Measurements from ENCODE around the gene COL9A1. TPM values are rescaled to one million over a fixed set of nuclear protein-coding genes. Genes with fewer than 3 reads are reported as not detected.

COL9A1 gene
- polyA plus RNA-seq, 2 of the 4 experiments (the other 2 are of a cell fraction) = 0.03 TPM; not detected in 1

- Histone ChIP-seq H3K27ac (no peak overlapping the region), H3K4me2 (no peak overlapping the region), H3K4me3 (no peak overlapping the region), H3K9me3 (no peaks in the 10 kb centered on the region), H3K4me1 (no peaks in the 10 kb centered on the region)
- 47% methylated on average over 2 of the region's 2 CpGs for WGBS (ENCODE audit: missing lambda C conversion rate)
- ATAC-seq (no peak), DNase-seq (ENCODE audit: low read depth in 1 of 2, low spot score in 1 of 2) (no peak), FAIRE-seq (no peak)
- ChIA-PET POLR2A (interaction anchor here (1.2 kb wide), 1 partner anchor 10 kb away, joined by 4 read pairs; no protein-coding TSS in a partner anchor), CTCF (interaction anchor here (1.1 to 4.2 kb wide), 4 partner anchors 11 to 653 kb away, joined by 3 to 34 read pairs (median 3); no protein-coding TSS in a partner anchor)
- TF ChIP-seq REST (IDR thresholded peaks at IDR 0.05) (no peak), ZFP36 (IDR thresholded peaks at IDR 0.05; ENCODE audit: borderline replicate concordance, partially characterized antibody) (no peak), RCOR1 (IDR thresholded peaks at IDR 0.05; ENCODE audit: low read depth, low read length) (no peak), KDM1A (IDR thresholded peaks at IDR 0.05; ENCODE audit: low read depth) (no peak), MYC (IDR thresholded peaks at IDR 0.05; ENCODE audit: borderline replicate concordance, low read length) (no peak), ELK1 (IDR thresholded peaks at IDR 0.05; ENCODE audit: low read depth, low read length) (no peak), TFCP2L1 (CRISPR knock-in tag; IDR thresholded peaks at IDR 0.05) (no peak), RNF2 (IDR thresholded peaks at IDR 0.05; ENCODE audit: borderline replicate concordance, low read depth) (no peak), RARB (CRISPR knock-in tag; IDR thresholded peaks at IDR 0.05) (no peak), HOXB5 (CRISPR knock-in tag; IDR thresholded peaks at IDR 0.05) (no peak), ATOH8 (CRISPR knock-in tag; IDR thresholded peaks at IDR 0.05; ENCODE audit: low read depth) (no peak), MAX (IDR thresholded peaks at IDR 0.05) (no peak), JUNB (IDR thresholded peaks at IDR 0.05) (no peak), EHF (CRISPR knock-in tag; IDR thresholded peaks at IDR 0.05) (no peak)
Measured at GRCh38 chr6:70231311-70231710, 71.6 kb downstream of the COL9A1 start.

GRCh38 chr6:70225055-70225454 lies 77.8 kb downstream of the COL9A1 start:
- H3K27ac ChIP-seq = no peak overlapping the region
- no peak overlapping the region for H3K4me3 ChIP-seq
- no peak for FAIRE-seq
- POLR2A ChIA-PET = no interaction called here
- H3K4me2 ChIP-seq = no peak overlapping the region
- no peak for DNase-seq (ENCODE audit: low read depth in 1 of 2, low spot score in 1 of 2)
- WGBS (ENCODE audit: missing lambda C conversion rate) = 100% methylated on average over 2 of the region's 2 CpGs
- no peak for TF ChIP-seq FOSB (CRISPR knock-in tag; IDR thresholded peaks at IDR 0.05)
- no peak for TF ChIP-seq USF2 (IDR thresholded peaks at IDR 0.05)
- no peak for TF ChIP-seq RCOR1 (IDR thresholded peaks at IDR 0.05; ENCODE audit: low read depth, low read length)
- no peak for TF ChIP-seq FOXS1 (CRISPR knock-in tag; IDR thresholded peaks at IDR 0.05)
- no peak for TF ChIP-seq POLR2AphosphoS2 (conservative IDR thresholded peaks at IDR 0.05; ENCODE audit: low read length)
- no peak for TF ChIP-seq BHLHE40 (IDR thresholded peaks at IDR 0.05; ENCODE audit: low read depth, low read length)
- TF ChIP-seq JUNB (IDR thresholded peaks at IDR 0.05) = no peak
- TF ChIP-seq PHF8 (IDR thresholded peaks at IDR 0.05; ENCODE audit: borderline replicate concordance, low read depth) = no peak
- no peak for TF ChIP-seq ZC3H11A (IDR thresholded peaks at IDR 0.05)
- TF ChIP-seq PBX3 (IDR thresholded peaks at IDR 0.05) = no peak
- TF ChIP-seq NPAS2 (CRISPR knock-in tag; IDR thresholded peaks at IDR 0.05; ENCODE audit: borderline replicate concordance) = no peak
- no peak for TF ChIP-seq MYC (IDR thresholded peaks at IDR 0.05; ENCODE audit: borderline replicate concordance, low read length)
- no peak for TF ChIP-seq ZSCAN20 (CRISPR knock-in tag; IDR thresholded peaks at IDR 0.05)
- TF ChIP-seq FOSL2 (IDR thresholded peaks at IDR 0.05) = no peak
- no peak for TF ChIP-seq FOSL2 (CRISPR knock-in tag; IDR thresholded peaks at IDR 0.05)
- no peak for TF ChIP-seq MAZ (IDR thresholded peaks at IDR 0.05; ENCODE audit: borderline replicate concordance, low read depth, low read length)
- no peak for TF ChIP-seq TFCP2L1 (CRISPR knock-in tag; IDR thresholded peaks at IDR 0.05)
- no peak for TF ChIP-seq ATOH8 (CRISPR knock-in tag; IDR thresholded peaks at IDR 0.05; ENCODE audit: low read depth)
- TF ChIP-seq ZFP36 (IDR thresholded peaks at IDR 0.05; ENCODE audit: borderline replicate concordance, partially characterized antibody) = no peak
- TF ChIP-seq RFX5 (IDR thresholded peaks at IDR 0.05) = no peak
- no peak for TF ChIP-seq ESRRA (IDR thresholded peaks at IDR 0.05; ENCODE audit: borderline replicate concordance, low read length)
- CTCF ChIA-PET = interaction anchor here (1.1 kb wide), 1 partner anchor 788 kb away, joined by 3 read pairs; no protein-coding TSS in a partner anchor
- H3K4me1 ChIP-seq = no peaks in the 10 kb centered on the region
- no peak for ATAC-seq
- H3K9me3 ChIP-seq = no peaks in the 10 kb centered on the region
